Right atrium auricular region (tissue), 2 donors: ENCODE results near the gene PPCS. TPM values are rescaled to one million over a fixed set of nuclear protein-coding genes. Genes with fewer than 3 reads are reported as not detected.
A peak's percentile ranks its signal among the peaks of the same experiment; 100 is the strongest.

Experiments used
- DNase-seq: peaks from one replicate; pipeline ENCODE4 v3.0.0-alpha.2; 2019; ENCODE audit warnings: low spot score
- H3K27ac ChIP-seq, 2 donors: fragments of 200-600 bp; sonication (generic); 1 replicate in 1 of 2; 2 replicates in 1 of 2; pipeline ENCODE4 v1.5.1; 2016 to 2019
- H3K27me3 ChIP-seq, 2 donors: fragments of 200-600 bp; sonication (generic); one replicate each; pipeline versions ENCODE4 v1.5.1 to v1.6.0; 2017 to 2019
- H3K36me3 ChIP-seq: fragments of 200-600 bp; sonication (generic); one replicate; pipeline ENCODE4 v1.5.1; 2016
- H3K4me1 ChIP-seq, 2 donors: fragments of 200-600 bp; sonication (generic); one replicate each; pipeline versions ENCODE4 v1.5.1 to v1.6.0; 2017 to 2019
- H3K4me3 ChIP-seq, 2 donors: fragments of 200-600 bp; sonication (generic); 1 replicate in 1 of 2; 2 replicates in 1 of 2; pipeline ENCODE4 v1.5.1; 2017 to 2019; ENCODE audit warnings: mild to moderate bottlenecking in 1 of 2, moderate library complexity in 1 of 2
- H3K9me3 ChIP-seq, 2 donors: fragments of 200-600 bp; sonication (generic); one replicate each; pipeline ENCODE4 v1.5.1; 2019
- total RNA-seq, 2 donors: library from RNA; depleted of rRNA; stranded (reverse); fragments of >200 nt; gene quantifications; one replicate each; pipeline ENCODE4 v1.1.0, GENCODE V29; 2016
- TF ChIP-seq, protein P1 (sequence below), 2 donors: fragments of 200-600 bp; sonication (generic); IDR thresholded peaks; one replicate each; pipeline ENCODE4 v1.5.1; 2019; ENCODE audit warnings: antibody characterized with exemption in 2 of 2

PPCS gene
- 10 to 100 TPM; 36.8 to 42.6 TPM for total RNA-seq

DNA sequence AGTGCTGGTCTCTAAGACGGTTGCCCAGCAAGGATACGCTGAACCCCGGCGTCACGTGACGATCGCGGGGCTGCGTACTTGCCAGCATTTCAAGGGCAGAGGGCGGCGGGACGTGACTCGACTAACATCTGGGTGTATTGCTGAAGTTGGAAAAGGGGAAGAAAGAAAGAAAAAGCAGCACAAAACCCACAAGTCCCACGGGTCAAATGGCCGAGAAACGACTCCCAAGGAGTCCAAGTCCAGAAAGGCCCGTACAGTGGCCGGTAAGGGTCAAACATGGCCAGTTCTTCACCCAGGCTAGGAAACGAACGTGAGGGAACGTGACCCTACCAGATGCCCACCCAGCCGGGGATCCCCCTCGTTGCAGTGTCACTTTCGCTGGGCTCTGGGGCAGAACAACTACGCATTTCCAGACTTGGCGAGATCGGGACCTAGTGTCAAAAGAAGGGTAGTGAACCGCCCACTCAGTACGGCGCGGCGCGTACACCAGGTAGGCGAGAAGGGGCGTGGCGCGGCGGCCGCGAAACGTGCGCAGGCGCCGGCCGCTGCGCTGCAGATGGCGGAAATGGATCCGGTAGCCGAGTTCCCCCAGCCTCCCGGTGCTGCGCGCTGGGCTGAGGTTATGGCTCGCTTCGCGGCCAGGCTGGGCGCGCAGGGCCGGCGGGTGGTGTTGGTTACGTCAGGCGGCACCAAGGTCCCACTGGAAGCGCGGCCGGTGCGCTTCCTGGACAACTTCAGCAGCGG, at the start of gene PPCS, which contains the start of gene ZMYND12:
TSS of gene PPCS (plus strand) at position 534 of the 744 bp plus-strand sequence. CDS start at position 557, 23 bp downstream.
TSS of gene ZMYND12 (minus strand) at position 13 of the 744 bp plus-strand sequence. CDS start 25 bp downstream, outside the sequence.
- H3K36me3 ChIP-seq: peaks cover 19% of the 10 kb centered on the region
- H3K4me3 ChIP-seq: peak within 1 kb of the TSS; percentile 89 to 94
- DNase-seq: peak; percentile 85
- TF ChIP-seq, protein P1, sequence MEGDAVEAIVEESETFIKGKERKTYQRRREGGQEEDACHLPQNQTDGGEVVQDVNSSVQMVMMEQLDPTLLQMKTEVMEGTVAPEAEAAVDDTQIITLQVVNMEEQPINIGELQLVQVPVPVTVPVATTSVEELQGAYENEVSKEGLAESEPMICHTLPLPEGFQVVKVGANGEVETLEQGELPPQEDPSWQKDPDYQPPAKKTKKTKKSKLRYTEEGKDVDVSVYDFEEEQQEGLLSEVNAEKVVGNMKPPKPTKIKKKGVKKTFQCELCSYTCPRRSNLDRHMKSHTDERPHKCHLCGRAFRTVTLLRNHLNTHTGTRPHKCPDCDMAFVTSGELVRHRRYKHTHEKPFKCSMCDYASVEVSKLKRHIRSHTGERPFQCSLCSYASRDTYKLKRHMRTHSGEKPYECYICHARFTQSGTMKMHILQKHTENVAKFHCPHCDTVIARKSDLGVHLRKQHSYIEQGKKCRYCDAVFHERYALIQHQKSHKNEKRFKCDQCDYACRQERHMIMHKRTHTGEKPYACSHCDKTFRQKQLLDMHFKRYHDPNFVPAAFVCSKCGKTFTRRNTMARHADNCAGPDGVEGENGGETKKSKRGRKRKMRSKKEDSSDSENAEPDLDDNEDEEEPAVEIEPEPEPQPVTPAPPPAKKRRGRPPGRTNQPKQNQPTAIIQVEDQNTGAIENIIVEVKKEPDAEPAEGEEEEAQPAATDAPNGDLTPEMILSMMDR (IDR thresholded peaks at IDR 0.05): no peak
- no peaks in the 10 kb centered on the region for H3K9me3 ChIP-seq
- H3K4me1 ChIP-seq: peaks cover 0 to 23% of the 10 kb centered on the region in 2 donors
- H3K27me3 ChIP-seq: no peaks in the 10 kb centered on the region
- H3K27ac ChIP-seq: peak within 1 kb of the TSS; percentile 87 to 92

- TF ChIP-seq, protein P1 (IDR thresholded peaks at IDR 0.05): no peak
- H3K36me3 ChIP-seq: no peaks in the 10 kb centered on the region
- peaks cover 0 to 6% of the 10 kb centered on the region in 2 donors for H3K4me1 ChIP-seq
- DNase-seq: no peak
- H3K27me3 ChIP-seq: no peaks in the 10 kb centered on the region
- H3K4me3 ChIP-seq: no peak overlapping the region
- no peak overlapping the region for H3K27ac ChIP-seq
- H3K9me3 ChIP-seq: no peaks in the 10 kb centered on the region
Observed at GRCh38 chr1:42414551-42415496, 41.5 kb upstream of the PPCS start.

DNA sequence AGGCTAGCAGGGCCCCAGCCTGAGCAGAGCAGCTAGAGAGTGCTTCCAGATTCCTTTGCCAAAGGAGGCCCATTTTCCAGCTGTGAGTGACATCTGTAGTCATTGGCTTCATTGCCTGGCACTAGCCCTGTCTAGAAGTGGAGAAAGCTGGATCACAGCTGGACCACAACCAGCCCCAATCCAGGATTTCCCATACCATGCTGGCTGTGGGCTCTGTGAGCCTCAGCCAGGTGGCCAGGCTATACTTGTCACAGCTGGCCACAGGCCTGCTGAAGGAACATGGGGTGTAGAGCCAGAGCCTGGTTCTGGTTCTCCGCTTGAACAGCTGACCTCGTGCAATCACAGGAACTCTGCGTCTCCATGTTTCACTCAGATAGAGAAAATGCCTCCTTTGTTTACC, 39.2 kb upstream of the PPCS start:
- Histone ChIP-seq H3K9me3 (no peaks in the 10 kb centered on the region), H3K36me3 (no peaks in the 10 kb centered on the region), H3K4me1 (peaks cover 0 to 28% of the 10 kb centered on the region in 2 donors), H3K27me3 (no peaks in the 10 kb centered on the region), H3K27ac (no peak overlapping the region), H3K4me3 (no peak overlapping the region)
- DNase-seq: no peak
- TF ChIP-seq, protein P1 (IDR thresholded peaks at IDR 0.05): no peak

DNA sequence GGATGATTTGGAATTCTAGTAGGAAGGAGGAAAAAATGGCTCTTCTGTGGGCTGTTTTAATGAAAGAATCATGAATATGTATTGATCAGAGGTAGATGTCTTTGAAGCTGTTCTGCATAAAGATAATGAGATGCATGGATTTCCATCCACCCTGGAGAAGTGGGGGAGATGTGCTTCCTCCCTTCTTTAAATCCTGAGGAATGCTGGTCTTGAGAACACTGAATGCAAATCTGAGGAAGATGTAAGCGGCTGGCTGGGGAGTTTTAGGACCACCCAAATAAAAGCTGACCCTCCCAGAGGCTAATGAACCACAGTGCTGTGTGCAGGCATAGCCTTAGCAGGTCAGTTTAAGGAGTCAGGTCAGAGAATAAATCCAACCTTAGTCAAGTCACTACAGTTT, 37.8 kb upstream of the PPCS start:
- Histone ChIP-seq H3K36me3 (no peaks in the 10 kb centered on the region), H3K27ac (no peak overlapping the region), H3K27me3 (no peaks in the 10 kb centered on the region), H3K4me1 (peaks cover 0 to 28% of the 10 kb centered on the region in 2 donors), H3K4me3 (no peak overlapping the region), H3K9me3 (no peaks in the 10 kb centered on the region)
- TF ChIP-seq, protein P1 (IDR thresholded peaks at IDR 0.05): no peak
- no peak for DNase-seq

DNA sequence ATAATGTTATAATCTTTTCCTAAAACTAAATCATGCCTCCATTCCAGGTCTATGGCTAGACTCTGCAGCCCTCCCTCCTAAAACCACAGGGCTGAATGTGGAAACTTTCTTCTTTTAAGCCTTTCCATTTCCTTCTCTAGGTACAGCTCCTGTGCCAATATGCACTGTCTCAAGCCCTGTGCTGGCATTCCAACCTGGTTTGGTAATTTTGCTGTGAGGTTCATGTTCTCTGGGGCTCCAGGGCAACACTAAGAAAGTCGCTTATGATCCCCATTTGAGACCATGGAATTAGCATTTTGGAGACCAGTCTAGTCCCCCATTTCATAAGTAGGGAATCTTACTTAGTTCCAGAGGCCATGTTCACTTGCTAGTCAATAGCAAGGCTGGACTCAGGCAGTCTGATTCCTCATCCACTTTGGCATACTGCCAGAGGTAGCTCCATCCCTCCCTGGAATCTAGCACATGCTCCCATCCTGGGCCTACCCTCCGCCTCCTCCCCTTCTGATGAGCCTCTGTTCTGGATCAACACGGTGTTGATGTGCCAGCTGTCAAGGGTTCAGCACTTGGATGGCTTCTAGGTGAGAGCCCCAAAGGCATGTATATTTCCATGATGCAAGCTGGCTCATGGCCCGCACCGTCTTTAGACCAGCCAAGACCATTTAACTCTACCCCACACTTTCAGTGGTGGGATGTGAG, 37.1 kb upstream of the PPCS start:
- Histone ChIP-seq H3K4me3 (no peak overlapping the region), H3K36me3 (no peaks in the 10 kb centered on the region), H3K27ac (peak overlapping the region in 1 of 2 donors; percentile 69), H3K27me3 (no peaks in the 10 kb centered on the region), H3K4me1 (peaks cover 0 to 28% of the 10 kb centered on the region in 2 donors), H3K9me3 (no peaks in the 10 kb centered on the region)
- TF ChIP-seq, protein P1 (IDR thresholded peaks at IDR 0.05): no peak
- DNase-seq: no peak
